K562 (cell line): ENCODE data around the gene CTRB1. TPM values are rescaled to one million over a fixed set of nuclear protein-coding genes. Genes with fewer than 3 reads are reported as not detected.
A peak's percentile ranks its signal among the peaks of the same experiment; 100 is the strongest.
"Not testable (repeated sequence)": the region's sequence is repeated elsewhere in the genome, so short reads cannot be mapped to it uniquely, and the experiment has no call there.

Source experiments
- ATAC-seq: fragments of 200-7000 bp; cut with Tn5 transposase; 3 replicates; pipeline ENCODE4 v1.9.1; 2020; ENCODE audit warnings: moderate library complexity
- BruUV-seq: library from RNA; stranded (reverse); fragments of 400-500 nt; replicated peaks from 2 replicates; lab custom pipeline; 2021; lab: Mats Ljungman, UMichigan
- CTCF ChIA-PET: fragments of 300-600 bp; formaldehyde crosslinking; extraction: SDS; loops from one replicate; lab custom pipeline; 2021; ENCODE audit warnings: low intra/inter-chr PET ratio; lab: Yijun Ruan, JAX
- POLR2A ChIA-PET: fragments of 300-600, 350-650 bp; sonication (Branson Sonifier 250); formaldehyde crosslinking; extraction: SDS; loops from one replicate; lab custom pipeline; 2021; ENCODE audit warnings: antibody characterized with exemption, inconsistent platforms; lab: Yijun Ruan, JAX
- DNase-seq, 4 experiments: peaks; one replicate each; pipeline versions ENCODE4 v3.0.0 to v3.0.0-alpha.2; 2011 to 2018; ENCODE audit warnings: low spot score in 3 of 4, mixed read lengths in 3 of 4; ENCODE audit errors: extremely low read depth in 1 of 4
- FAIRE-seq: peaks from 2 replicates; lab custom pipeline; 2011; peaks lifted over from hg19 to GRCh38; lab: Jason Lieb, UNC
- H2AFZ ChIP-seq: 2 replicates; pipeline ENCODE4 v1.6.0; 2011; ENCODE audit warnings: low read depth, low read length, control low read depth, inconsistent platforms
- H3K27ac ChIP-seq: fragments of 200-600 bp; 3 replicates; pipeline ENCODE4 v1.8.0; 2011; ENCODE audit warnings: low read depth, mild to moderate bottlenecking, control low read depth, inconsistent platforms, low read length, moderate library complexity, mixed read lengths; ENCODE audit errors: extremely low read depth
- H3K27me3 ChIP-seq, 2 experiments: fragments of 300-600 bp in 1 of 2; 2 replicates in 1 of 2; 3 replicates in 1 of 2; pipeline versions ENCODE4 v1.6.0 to v1.8.0; 2011; ENCODE audit warnings: inconsistent platforms in 2 of 2, low read length in 2 of 2, mild to moderate bottlenecking in 1 of 2, mixed read lengths in 1 of 2, moderate library complexity in 1 of 2; ENCODE audit not compliant: control insufficient read depth in 2 of 2, insufficient read depth in 2 of 2
- H3K36me3 ChIP-seq: fragments of 300-600 bp; 3 replicates; pipeline ENCODE4 v1.8.0; 2011; ENCODE audit warnings: mild to moderate bottlenecking, low read length, inconsistent platforms; ENCODE audit not compliant: control insufficient read depth, insufficient read depth
- H3K4me1 ChIP-seq, 2 experiments: fragments of 200-600 bp in 1 of 2; replicated peaks in 1 of 2; 2 replicates in 1 of 2; 3 replicates in 1 of 2; pipeline versions ENCODE4 v1.5.1 to v1.8.0; 2011; ENCODE audit warnings: inconsistent platforms in 2 of 2, low read length in 2 of 2, mild to moderate bottlenecking in 1 of 2, mixed read lengths in 1 of 2, moderate library complexity in 1 of 2; ENCODE audit not compliant: control insufficient read depth in 2 of 2, insufficient read depth in 2 of 2
- H3K4me2 ChIP-seq: 2 replicates; pipeline ENCODE4 v1.6.1; 2011; ENCODE audit warnings: low read length, control low read depth, inconsistent platforms, mixed read lengths; ENCODE audit not compliant: insufficient read depth
- H3K4me3 ChIP-seq: fragments of 200-600 bp; sonication (generic), shearing (Covaris generic); 2 replicates; pipeline ENCODE4 v1.5.1; 2016; ENCODE audit warnings: control low read depth, inconsistent platforms
- H3K79me2 ChIP-seq: fragments of 200-600 bp; 3 replicates; pipeline ENCODE4 v1.8.0; 2011; ENCODE audit warnings: low read length, inconsistent platforms; ENCODE audit not compliant: control insufficient read depth, insufficient read depth
- H3K9ac ChIP-seq, 2 experiments: 2 replicates each; pipeline versions ENCODE4 v1.6.0 to v1.6.1; 2011; ENCODE audit warnings: low read depth in 2 of 2, low read length in 2 of 2, control low read depth in 1 of 2, inconsistent platforms in 1 of 2, mild to moderate bottlenecking in 1 of 2, mixed read lengths in 1 of 2; ENCODE audit not compliant: insufficient read depth in 1 of 2
- H3K9me1 ChIP-seq: one replicate; pipeline ENCODE4 v1.6.0; 2011; ENCODE audit warnings: inconsistent platforms, mild to moderate bottlenecking, low read length, moderate library complexity; ENCODE audit not compliant: control insufficient read depth, insufficient read depth
- H3K9me3 ChIP-seq: replicated peaks from 2 replicates; pipeline ENCODE4 v1.5.1; 2011; ENCODE audit warnings: low read depth, low read length, inconsistent platforms; ENCODE audit not compliant: control insufficient read depth, insufficient read depth
- H4K20me1 ChIP-seq: replicated peaks from 2 replicates; pipeline ENCODE4 v1.6.1; 2011; ENCODE audit warnings: low read length, inconsistent platforms, mixed read lengths; ENCODE audit not compliant: control insufficient read depth, insufficient read depth
- CBFA2T3 ChIP-seq: fragments of 450-650 bp; IDR thresholded peaks from 2 replicates; pipeline ENCODE4 v1.6.1; 2017
- GTF2F1 ChIP-seq: IDR thresholded peaks from 2 replicates; pipeline ENCODE4 v1.6.1; 2011; ENCODE audit warnings: low read depth, low read length, improper control_type of control experiment
- PHF8 ChIP-seq: fragments of 200-600 bp; sonication (generic); IDR thresholded peaks from 2 replicates; pipeline ENCODE4 v1.6.1; 2012; ENCODE audit warnings: mixed run types, mild to moderate bottlenecking, inconsistent platforms, low read length, moderate library complexity, borderline replicate concordance
- TCF15 ChIP-seq: fragments of 250-450 bp; sonication (Bioruptor Pico); IDR thresholded peaks from 2 replicates; pipeline ENCODE4 v1.8.0; 2022; ENCODE audit warnings: moderate library complexity, mild to moderate bottlenecking, inconsistent platforms
- WGBS: fragments of 100-300 bp; shearing (Covaris generic); methylation state at CpG from one replicate; pipeline ENCODE4 v1.1.6; 2016; ENCODE audit warnings: low coverage, mixed read lengths; ENCODE audit not compliant: insufficient coverage; ENCODE audit errors: missing lambda C conversion rate; 5-methylcytosine and 5-hydroxymethylcytosine counted together
- in situ Hi-C: fragments of 300-500 bp; cut with MboI; formaldehyde crosslinking; loops from 4 replicates; pipeline ENCODE4 v1.15.0; 2018; ENCODE audit warnings: inconsistent platforms, mixed read lengths
- intact Hi-C: fragments of 100-400 bp; cut with micrococcal nuclease; formaldehyde crosslinking; loops from 2 replicates; pipeline ENCODE4 v1.14.2; 2022
- polyA plus RNA-seq, 8 experiments: library from polyadenylated mRNA; depleted of rRNA in 4 of 8; stranded (reverse) in 5 of 8; unstranded in 3 of 8; fragments of >200 nt; fragmentation: Nextera tagmentation in 2 of 8; fragmentation: Illumina TruSeq in 1 of 8; extraction: Ambion mirVana in 2 of 8; extraction: Trizol in 1 of 8; gene quantifications; 2 replicates each; pipeline versions ENCODE4 v1.2.1 to v1.2.3, GENCODE V29; 2011 to 2014; ENCODE audit warnings: inconsistent platforms in 1 of 8, missing spikeins in 1 of 8
- total RNA-seq, 7 experiments: library from RNA; depleted of rRNA in 6 of 7; stranded (reverse); fragments of >200 nt in 6 of 7; fragmentation: Illumina TruSeq in 2 of 7; extraction: Trizol in 2 of 7; gene quantifications; 2 replicates each; pipeline versions ENCODE4 v1.2.1 to v1.2.3, GENCODE V29; 2011 to 2021; ENCODE audit warnings: low replicate concordance in 1 of 7

Gene CTRB1
- total and polyA plus RNA-seq, 9 of the 15 experiments (the other 6 are each of a cell fraction or from before 2014, with no cell fraction given) = 2.3 TPM; not detected in 8

DNA sequence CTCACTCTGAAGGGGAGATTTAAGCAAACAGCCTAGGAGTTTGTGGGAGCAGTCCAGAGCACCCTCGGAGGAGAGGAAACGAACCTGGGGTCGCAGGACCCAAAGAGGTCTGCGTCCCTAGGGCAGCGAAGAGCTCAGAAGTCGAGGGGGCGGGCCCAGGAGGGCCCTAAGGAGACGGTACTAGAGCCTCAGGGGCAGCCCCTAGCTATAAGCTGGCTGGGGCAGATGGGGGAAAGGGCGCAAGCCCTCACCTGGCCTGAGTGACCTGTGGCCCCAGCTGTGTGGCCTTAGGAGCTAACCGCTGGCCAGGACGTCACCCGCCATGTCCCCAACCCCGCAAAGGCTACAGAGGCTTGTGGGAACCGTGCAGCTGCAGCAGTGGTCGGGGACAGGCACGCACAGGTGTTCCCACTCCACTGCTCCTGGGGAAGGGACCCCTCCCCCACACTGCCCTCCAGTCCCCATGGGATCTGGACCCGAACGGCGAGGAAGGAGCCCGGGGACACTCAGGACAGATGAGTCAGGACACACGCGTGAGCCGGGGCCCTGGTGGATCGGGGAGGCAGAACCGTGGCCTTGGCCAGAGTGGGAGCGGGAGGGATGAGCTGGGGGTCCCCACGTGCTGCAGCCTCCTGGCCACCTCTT, 9.8 kb upstream of the CTRB1 start:
- H3K27ac ChIP-seq = no peak overlapping the region
- in situ Hi-C loops = loop anchor here (25.0 kb wide), 1 partner anchor 1978 kb away; the partner anchor contains the start of genes MON1B and SYCE1L
- peaks cover 0 to 17% of the 10 kb centered on the region in 2 experiments; a peak in 2 of 5 replicates for H3K4me1 ChIP-seq
- H3K4me3 ChIP-seq = no peak overlapping the region
- no peak for ATAC-seq
- ChIA-PET CTCF (no interaction called here), POLR2A (no interaction called here)
- H3K9ac ChIP-seq = peak overlapping the region in 1 of 2 experiments; percentile 43; a peak in 1 of 4 replicates
- BruUV-seq = no TSS peak
- H3K9me1 ChIP-seq = no peaks in the 10 kb centered on the region
- H3K36me3 ChIP-seq = no peaks in the 10 kb centered on the region
- intact Hi-C loops = no loop called here
- DNase-seq = no peak
- H3K27me3 ChIP-seq = peaks cover 40 to 86% of the 10 kb centered on the region in 2 experiments
- H4K20me1 ChIP-seq = no peaks in the 10 kb centered on the region
- H3K9me3 ChIP-seq = no peaks in the 10 kb centered on the region
- WGBS = 15% methylated on average over 25 of the region's 27 CpGs
- no peak for FAIRE-seq
- H2AFZ ChIP-seq = no peak overlapping the region
- TF ChIP-seq TCF15 = no peak
- no peak for TF ChIP-seq GTF2F1
- TF ChIP-seq PHF8 = no peak
- no peak for TF ChIP-seq CBFA2T3
- no peaks in the 10 kb centered on the region for H3K79me2 ChIP-seq
- H3K4me2 ChIP-seq = no peak overlapping the region

- H3K4me2 ChIP-seq, H3K9ac ChIP-seq, H2AFZ ChIP-seq, CTCF ChIA-PET, H3K79me2 ChIP-seq, H3K27ac ChIP-seq, FAIRE-seq, BruUV-seq, H3K9me1 ChIP-seq, DNase-seq, POLR2A ChIA-PET, H3K4me3 ChIP-seq, H3K36me3 ChIP-seq, intact Hi-C loops, H4K20me1 ChIP-seq, ATAC-seq, H3K9me3 ChIP-seq: not testable (repeated sequence)
- peaks cover 0 to 17% of the 10 kb centered on the region in 2 experiments; a peak in 2 of 5 replicates for H3K4me1 ChIP-seq
- in situ Hi-C loops = loop anchor here (25.0 kb wide), 1 partner anchor 1978 kb away; the partner anchor contains the start of genes MON1B and SYCE1L
- WGBS = 16% methylated on average over 7 of the region's 7 CpGs
- peaks cover 39 to 82% of the 10 kb centered on the region in 2 experiments for H3K27me3 ChIP-seq
Observed at GRCh38 chr16:75209514-75209913, 9.3 kb upstream of the CTRB1 start.
